ENCODE data around the gene ADPRM. TPM values are rescaled to one million over a fixed set of nuclear protein-coding genes. Genes with fewer than 3 reads are reported as not detected.

Gene ADPRM
- total RNA-seq, 1 experiment from 2014 or later, result 5.1 TPM

DNA sequence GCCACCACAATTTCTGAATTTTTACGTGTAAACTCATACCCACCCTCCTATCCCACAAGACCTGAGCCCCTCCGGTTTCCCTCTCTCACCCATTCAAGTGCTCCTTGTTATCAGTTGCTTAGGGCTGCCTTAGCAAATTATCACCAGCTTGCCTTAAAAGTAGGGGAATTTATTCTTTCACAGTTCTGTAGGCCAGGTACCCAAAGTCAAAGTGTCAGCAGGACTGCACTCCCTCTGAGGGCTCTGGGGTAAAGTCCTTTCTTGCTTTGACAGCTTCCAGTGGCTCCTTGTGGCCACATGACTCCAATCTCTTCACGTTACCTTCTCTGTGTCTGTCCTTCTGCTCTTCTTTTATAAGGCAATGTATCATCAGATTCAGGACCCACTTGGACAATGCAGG lies 40.3 kb downstream of the ADPRM start:
- H3K4me3 Mint-ChIP-seq, result no peak overlapping the region
- peak; percentile 12 for DNase-seq
- H3K14ac ChIP-seq (ENCODE audit: insufficient read depth, low read length), result no peak overlapping the region
- no peak overlapping the region for H2AFZ ChIP-seq (ENCODE audit: low read length)
- no peak overlapping the region for H3K18ac ChIP-seq (ENCODE audit: insufficient read length, low read depth, low read length)
- no peak overlapping the region for H2BK15ac ChIP-seq (ENCODE audit: low read depth, low read length)
- H2BK12ac ChIP-seq (ENCODE audit: insufficient read length, low read depth, low read length), result no peak overlapping the region
- H3K27ac ChIP-seq (ENCODE audit: insufficient read length, low read depth, low read length), result no peak overlapping the region
- H3K79me2 ChIP-seq (ENCODE audit: insufficient read depth, low read length), result no peaks in the 10 kb centered on the region
- no peak overlapping the region for H3K4me2 ChIP-seq (ENCODE audit: insufficient read depth, insufficient read length, low read length)
- H2BK20ac ChIP-seq (ENCODE audit: low read depth, low read length, poor library complexity, severe bottlenecking), result no peak overlapping the region
- no peak overlapping the region for H3K27ac Mint-ChIP-seq
- no CpG with 5 or more reads among the region's 3 CpGs for WGBS (ENCODE audit: extremely low coverage, insufficient read length, low lambda C conversion rate)
- no peak overlapping the region for H2BK120ac ChIP-seq (ENCODE audit: low read depth, low read length, poor library complexity, severe bottlenecking)
- no peak overlapping the region for H3K9ac ChIP-seq (ENCODE audit: extremely low read depth, insufficient read length, low read length)
- H3K9me3 Mint-ChIP-seq, result no peaks in the 10 kb centered on the region
- peaks cover 9 to 17% of the 10 kb centered on the region in 2 experiments for H3K4me1 Mint-ChIP-seq
- no peaks in the 10 kb centered on the region for H3K79me1 ChIP-seq (ENCODE audit: insufficient read depth, low read depth, low read length, poor library complexity, severe bottlenecking)
- H3K23me2 ChIP-seq (ENCODE audit: insufficient read length, low read depth, low read length, poor library complexity, severe bottlenecking), result no peaks in the 10 kb centered on the region
- no peak overlapping the region for H4K5ac ChIP-seq (ENCODE audit: insufficient read length, low read depth, low read length)
- H4K8ac ChIP-seq (replicated peaks; ENCODE audit: insufficient read length, low read depth, low read length), result no peak overlapping the region
- H3K36me3 Mint-ChIP-seq (ENCODE audit: insufficient read depth in 1 of 3, low read depth in 3 of 3), result peaks cover 0 to 1% (median 0%) of the 10 kb centered on the region in 3 experiments; a peak in 1 of 7 replicates
- no peak overlapping the region for H3T11ph ChIP-seq (ENCODE audit: low read length)
- H4K91ac ChIP-seq (ENCODE audit: insufficient read length, low read depth, low read length), result no peak overlapping the region
- TF ChIP-seq, protein P1, sequence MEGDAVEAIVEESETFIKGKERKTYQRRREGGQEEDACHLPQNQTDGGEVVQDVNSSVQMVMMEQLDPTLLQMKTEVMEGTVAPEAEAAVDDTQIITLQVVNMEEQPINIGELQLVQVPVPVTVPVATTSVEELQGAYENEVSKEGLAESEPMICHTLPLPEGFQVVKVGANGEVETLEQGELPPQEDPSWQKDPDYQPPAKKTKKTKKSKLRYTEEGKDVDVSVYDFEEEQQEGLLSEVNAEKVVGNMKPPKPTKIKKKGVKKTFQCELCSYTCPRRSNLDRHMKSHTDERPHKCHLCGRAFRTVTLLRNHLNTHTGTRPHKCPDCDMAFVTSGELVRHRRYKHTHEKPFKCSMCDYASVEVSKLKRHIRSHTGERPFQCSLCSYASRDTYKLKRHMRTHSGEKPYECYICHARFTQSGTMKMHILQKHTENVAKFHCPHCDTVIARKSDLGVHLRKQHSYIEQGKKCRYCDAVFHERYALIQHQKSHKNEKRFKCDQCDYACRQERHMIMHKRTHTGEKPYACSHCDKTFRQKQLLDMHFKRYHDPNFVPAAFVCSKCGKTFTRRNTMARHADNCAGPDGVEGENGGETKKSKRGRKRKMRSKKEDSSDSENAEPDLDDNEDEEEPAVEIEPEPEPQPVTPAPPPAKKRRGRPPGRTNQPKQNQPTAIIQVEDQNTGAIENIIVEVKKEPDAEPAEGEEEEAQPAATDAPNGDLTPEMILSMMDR (conservative IDR thresholded peaks at IDR 0.05), result no peak
- peaks cover 1% of the 10 kb centered on the region; the same call in 1 of the 2 replicates for H3K27me3 Mint-ChIP-seq (ENCODE audit: low read depth)
- no peaks in the 10 kb centered on the region; the same call in 1 of the 2 replicates for H3K4me1 ChIP-seq (ENCODE audit: insufficient read depth, low read length)
- H3K23ac ChIP-seq (ENCODE audit: insufficient read length, low read depth, low read length), result no peak overlapping the region
- no peak overlapping the region for H2AK5ac ChIP-seq (ENCODE audit: insufficient read length, low read length)
- no peaks in the 10 kb centered on the region for H3K27me3 ChIP-seq (ENCODE audit: insufficient read depth, low read length)
- H3K56ac ChIP-seq (ENCODE audit: insufficient read length, low read depth, low read length), result no peak overlapping the region
- H3K9me3 ChIP-seq (ENCODE audit: control insufficient read depth, low read depth, low read length), result no peaks in the 10 kb centered on the region
- no peak overlapping the region for H2BK5ac ChIP-seq (ENCODE audit: insufficient read length, low read length)
- H4K20me1 ChIP-seq (ENCODE audit: control insufficient read depth, insufficient read depth, insufficient read length), result no peaks in the 10 kb centered on the region
- H3K4ac ChIP-seq (ENCODE audit: low read depth, low read length), result no peak overlapping the region
